ENCODE results near the gene ATAT1. TPM values are rescaled to one million over a fixed set of nuclear protein-coding genes. Genes with fewer than 3 reads are reported as not detected.

The ATAT1 gene
- total and polyA plus RNA-seq, 10 of the 15 experiments (the other 5 are each of a cell fraction or from before 2014, with no cell fraction given) = 1.1 to 14.2 (median 6.9) TPM

DNA sequence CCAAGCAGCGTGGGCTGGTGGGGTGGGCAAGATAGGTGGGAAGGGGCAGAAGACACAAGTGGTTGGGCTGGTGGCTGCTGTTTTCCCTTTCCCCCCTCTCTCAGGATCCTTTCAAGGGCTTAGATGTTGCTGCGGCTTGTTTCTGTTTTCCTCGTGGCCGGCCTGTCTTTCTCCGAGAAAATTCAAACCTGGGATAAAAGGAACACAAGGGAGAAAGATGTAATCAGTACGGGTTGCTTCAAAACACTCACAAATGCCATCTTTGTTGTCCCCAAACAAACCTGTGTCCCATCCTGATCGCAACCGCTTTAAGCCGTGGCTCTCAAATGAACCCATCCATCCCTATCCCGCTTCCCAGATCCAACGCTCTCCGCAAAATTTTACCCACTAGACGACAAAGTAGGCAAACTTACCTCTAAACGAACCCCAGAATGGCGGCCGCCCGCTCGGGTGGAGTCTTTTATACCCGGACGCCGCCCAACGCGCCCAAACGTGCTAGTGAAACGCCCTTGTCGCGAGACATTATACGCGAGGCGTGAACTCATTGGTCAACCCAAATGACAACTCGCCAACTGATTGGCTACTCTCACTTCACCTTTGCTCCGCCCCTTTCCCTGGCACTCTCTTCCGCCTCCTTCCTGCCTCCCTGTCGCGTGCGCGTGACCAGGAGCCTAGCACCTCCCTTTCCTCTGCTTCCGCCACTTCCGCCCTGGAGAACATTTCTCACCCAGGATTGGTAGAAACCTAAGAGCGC lies 9.7 kb upstream of the ATAT1 start, which contains the start of gene PPP1R10 (continued):
- TF ChIP-seq REST (IDR thresholded peaks at IDR 0.05; ENCODE audit: low read depth, low read length) (peak; percentile 65; the same call in 1 of the 2 replicates), ZNF622 (IDR thresholded peaks at IDR 0.05) (no peak), SREBF2 (IDR thresholded peaks at IDR 0.05; ENCODE audit: low read length) (no peak; the same call in 1 of the 2 replicates), EP300 (IDR thresholded peaks at IDR 0.05; ENCODE audit: borderline replicate concordance in 1 of 2, control insufficient read depth in 1 of 2, low read depth in 2 of 2, low read length in 2 of 2) (no peak; a peak in 1 of 4 replicates), MYC (IDR thresholded peaks at IDR 0.05; ENCODE audit: insufficient read depth, insufficient read length, insufficient replicate concordance, low read length, severe bottlenecking) (no peak), RELA (IDR thresholded peaks at IDR 0.05; ENCODE audit: borderline replicate concordance, partially characterized antibody) (peak; percentile 75), HDAC2 (IDR thresholded peaks at IDR 0.05) (no peak), RFX5 (IDR thresholded peaks at IDR 0.05; ENCODE audit: low read depth, low read length) (peak; percentile 87), ZNF687 (IDR thresholded peaks at IDR 0.05) (peak; percentile 78), BMI1 (IDR thresholded peaks at IDR 0.05; ENCODE audit: borderline replicate concordance) (peak; percentile 83), SMAD5 (IDR thresholded peaks at IDR 0.05; ENCODE audit: low read depth) (peak; percentile 99), BHLHE40 (IDR thresholded peaks at IDR 0.05; ENCODE audit: borderline replicate concordance in 1 of 2, low read depth in 2 of 2, low read length in 1 of 2) (peak; percentile 95 to 98), RB1 (IDR thresholded peaks at IDR 0.05; ENCODE audit: borderline replicate concordance) (peak; percentile 87; the same call in 1 of the 2 replicates), CEBPB (IDR thresholded peaks at IDR 0.05; ENCODE audit: borderline replicate concordance in 1 of 2, low read depth in 2 of 2, low read length in 2 of 2) (no peak)
- TF ChIP-seq, protein P1, sequence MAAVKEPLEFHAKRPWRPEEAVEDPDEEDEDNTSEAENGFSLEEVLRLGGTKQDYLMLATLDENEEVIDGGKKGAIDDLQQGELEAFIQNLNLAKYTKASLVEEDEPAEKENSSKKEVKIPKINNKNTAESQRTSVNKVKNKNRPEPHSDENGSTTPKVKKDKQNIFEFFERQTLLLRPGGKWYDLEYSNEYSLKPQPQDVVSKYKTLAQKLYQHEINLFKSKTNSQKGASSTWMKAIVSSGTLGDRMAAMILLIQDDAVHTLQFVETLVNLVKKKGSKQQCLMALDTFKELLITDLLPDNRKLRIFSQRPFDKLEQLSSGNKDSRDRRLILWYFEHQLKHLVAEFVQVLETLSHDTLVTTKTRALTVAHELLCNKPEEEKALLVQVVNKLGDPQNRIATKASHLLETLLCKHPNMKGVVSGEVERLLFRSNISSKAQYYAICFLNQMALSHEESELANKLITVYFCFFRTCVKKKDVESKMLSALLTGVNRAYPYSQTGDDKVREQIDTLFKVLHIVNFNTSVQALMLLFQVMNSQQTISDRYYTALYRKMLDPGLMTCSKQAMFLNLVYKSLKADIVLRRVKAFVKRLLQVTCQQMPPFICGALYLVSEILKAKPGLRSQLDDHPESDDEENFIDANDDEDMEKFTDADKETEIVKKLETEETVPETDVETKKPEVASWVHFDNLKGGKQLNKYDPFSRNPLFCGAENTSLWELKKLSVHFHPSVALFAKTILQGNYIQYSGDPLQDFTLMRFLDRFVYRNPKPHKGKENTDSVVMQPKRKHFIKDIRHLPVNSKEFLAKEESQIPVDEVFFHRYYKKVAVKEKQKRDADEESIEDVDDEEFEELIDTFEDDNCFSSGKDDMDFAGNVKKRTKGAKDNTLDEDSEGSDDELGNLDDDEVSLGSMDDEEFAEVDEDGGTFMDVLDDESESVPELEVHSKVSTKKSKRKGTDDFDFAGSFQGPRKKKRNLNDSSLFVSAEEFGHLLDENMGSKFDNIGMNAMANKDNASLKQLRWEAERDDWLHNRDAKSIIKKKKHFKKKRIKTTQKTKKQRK (IDR thresholded peaks at IDR 0.05; ENCODE audit: low read depth, low read length) = peak; percentile 53
- TF ChIP-seq, protein P2, sequence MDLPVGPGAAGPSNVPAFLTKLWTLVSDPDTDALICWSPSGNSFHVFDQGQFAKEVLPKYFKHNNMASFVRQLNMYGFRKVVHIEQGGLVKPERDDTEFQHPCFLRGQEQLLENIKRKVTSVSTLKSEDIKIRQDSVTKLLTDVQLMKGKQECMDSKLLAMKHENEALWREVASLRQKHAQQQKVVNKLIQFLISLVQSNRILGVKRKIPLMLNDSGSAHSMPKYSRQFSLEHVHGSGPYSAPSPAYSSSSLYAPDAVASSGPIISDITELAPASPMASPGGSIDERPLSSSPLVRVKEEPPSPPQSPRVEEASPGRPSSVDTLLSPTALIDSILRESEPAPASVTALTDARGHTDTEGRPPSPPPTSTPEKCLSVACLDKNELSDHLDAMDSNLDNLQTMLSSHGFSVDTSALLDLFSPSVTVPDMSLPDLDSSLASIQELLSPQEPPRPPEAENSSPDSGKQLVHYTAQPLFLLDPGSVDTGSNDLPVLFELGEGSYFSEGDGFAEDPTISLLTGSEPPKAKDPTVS (IDR thresholded peaks at IDR 0.05; ENCODE audit: low read depth, low read length) = no peak

Data from GM12878 (cell line).